ENCODE measurements around the gene CWF19L1. TPM values are rescaled to one million over a fixed set of nuclear protein-coding genes. Genes with fewer than 3 reads are reported as not detected.
A peak's percentile ranks its signal among the peaks of the same experiment; 100 is the strongest.
"Not testable (repeated sequence)": the region's sequence is repeated elsewhere in the genome, so short reads cannot be mapped to it uniquely, and the experiment has no call there.

Gene CWF19L1
- total and polyA plus RNA-seq, 2 donors (not counting 1 experiment from before 2014, with no cell fraction given) = 16.0 to 17.3 TPM

- Histone ChIP-seq H3K4me1 (ENCODE audit: control insufficient read depth, extremely low read depth, insufficient read depth, low read length) (no peaks in the 10 kb centered on the region), H3K27me3 (ENCODE audit: control insufficient read depth, insufficient read depth, low read length) (no peaks in the 10 kb centered on the region), H3K4me3 (replicated peaks in 1 of 4; ENCODE audit: control extremely low read depth in 1 of 4, insufficient read depth in 1 of 4, low read depth in 3 of 4, low read length in 4 of 4) (peak within 1 kb of the TSS; percentile 83 to 100 (median 93)), H4K20me1 (ENCODE audit: control insufficient read depth, extremely low read depth, insufficient read depth, low read length) (no peaks in the 10 kb centered on the region), H2AFZ (ENCODE audit: low read length) (peak within 1 kb of the TSS; percentile 95), H3K4me2 (ENCODE audit: extremely low read depth, insufficient read depth, low read length) (peak within 1 kb of the TSS; percentile 99), H3K36me3 (ENCODE audit: control insufficient read depth, insufficient read depth, low read length) (no peaks in the 10 kb centered on the region), H3K9me3 (ENCODE audit: control insufficient read depth, insufficient read depth, low read depth, low read length) (no peaks in the 10 kb centered on the region), H3K27ac (ENCODE audit: insufficient read depth, low read length) (peak within 1 kb of the TSS; percentile 94), H3K79me2 (ENCODE audit: control insufficient read depth, insufficient read depth, low read length) (peaks cover 42% of the 10 kb centered on the region), H3K9ac (ENCODE audit: insufficient read depth, low read length) (peak within 1 kb of the TSS; percentile 87)
- TF ChIP-seq EZH2 (IDR thresholded peaks at IDR 0.05; ENCODE audit: low read length, missing control alignments) (no peak), CTCF (conservative IDR thresholded peaks at IDR 0.05 in 1 of 2, IDR thresholded peaks at IDR 0.05 in 1 of 2; ENCODE audit: low read depth in 1 of 2, low read length in 2 of 2) (no peak)
- DNase-seq (ENCODE audit: low read depth in 2 of 2) = peak; percentile 86 to 93
Observed at GRCh38 chr10:100286051-100287033, 18.9 kb upstream of the CWF19L1 start, which contains the start of gene BLOC1S2. Gene BLOC1S2 (minus strand): TSS chr10:100286680. CDS start chr10:100286659, 21 bp downstream.

- H3K79me2 ChIP-seq (ENCODE audit: control insufficient read depth, insufficient read depth, low read length) = peaks cover 45% of the 10 kb centered on the region
- H2AFZ ChIP-seq (ENCODE audit: low read length) = not testable (repeated sequence)
- H3K27ac ChIP-seq (ENCODE audit: insufficient read depth, low read length) = peak overlapping the region; percentile 94
Observed at GRCh38 chr10:100285326-100285725, 17.9 kb upstream of the CWF19L1 start.

GRCh38 chr10:100282907-100283306, 15.5 kb upstream of the CWF19L1 start:
- H3K27me3 ChIP-seq (ENCODE audit: control insufficient read depth, insufficient read depth, low read length) = no peaks in the 10 kb centered on the region
- H3K4me1 ChIP-seq (ENCODE audit: control insufficient read depth, extremely low read depth, insufficient read depth, low read length) = no peaks in the 10 kb centered on the region
- no peak overlapping the region for H2AFZ ChIP-seq (ENCODE audit: low read length)
- H3K27ac ChIP-seq (ENCODE audit: insufficient read depth, low read length) = no peak overlapping the region
- no peaks in the 10 kb centered on the region for H4K20me1 ChIP-seq (ENCODE audit: control insufficient read depth, extremely low read depth, insufficient read depth, low read length)
- no peak overlapping the region for H3K4me2 ChIP-seq (ENCODE audit: extremely low read depth, insufficient read depth, low read length)
- no peak for TF ChIP-seq CTCF (conservative IDR thresholded peaks at IDR 0.05 in 1 of 2, IDR thresholded peaks at IDR 0.05 in 1 of 2; ENCODE audit: low read depth in 1 of 2, low read length in 2 of 2)
- TF ChIP-seq EZH2 (IDR thresholded peaks at IDR 0.05; ENCODE audit: low read length, missing control alignments) = no peak
- no peaks in the 10 kb centered on the region for H3K9me3 ChIP-seq (ENCODE audit: control insufficient read depth, insufficient read depth, low read depth, low read length)
- H3K79me2 ChIP-seq (ENCODE audit: control insufficient read depth, insufficient read depth, low read length) = peaks cover 45% of the 10 kb centered on the region
- no peak for DNase-seq (ENCODE audit: low read depth in 2 of 2)
- no peak overlapping the region for H3K9ac ChIP-seq (ENCODE audit: insufficient read depth, low read length)
- no peak overlapping the region for H3K4me3 ChIP-seq (replicated peaks in 1 of 4; ENCODE audit: control extremely low read depth in 1 of 4, insufficient read depth in 1 of 4, low read depth in 3 of 4, low read length in 4 of 4)
- H3K36me3 ChIP-seq (ENCODE audit: control insufficient read depth, insufficient read depth, low read length) = peaks cover 9% of the 10 kb centered on the region

More at GRCh38 chr10:100285326-100285725, 17.9 kb upstream of the CWF19L1 start:
- Histone ChIP-seq H3K4me2 (ENCODE audit: extremely low read depth, insufficient read depth, low read length) (peak overlapping the region; percentile 99), H3K9ac (ENCODE audit: insufficient read depth, low read length) (peak overlapping the region; percentile 87), H3K4me3 (replicated peaks in 1 of 4; ENCODE audit: control extremely low read depth in 1 of 4, insufficient read depth in 1 of 4, low read depth in 3 of 4, low read length in 4 of 4) (peak overlapping the region; percentile 83 to 100 (median 93))
- not testable (repeated sequence) for H4K20me1 ChIP-seq (ENCODE audit: control insufficient read depth, extremely low read depth, insufficient read depth, low read length); H3K27me3 ChIP-seq (ENCODE audit: control insufficient read depth, insufficient read depth, low read length); H3K4me1 ChIP-seq (ENCODE audit: control insufficient read depth, extremely low read depth, insufficient read depth, low read length); H3K9me3 ChIP-seq (ENCODE audit: control insufficient read depth, insufficient read depth, low read depth, low read length); H3K36me3 ChIP-seq (ENCODE audit: control insufficient read depth, insufficient read depth, low read length)
- peak in 1 of 2 donors; percentile 8 for DNase-seq (ENCODE audit: low read depth in 2 of 2)

GRCh38 chr10:100276971-100277370, 9.5 kb upstream of the CWF19L1 start:
- not testable (repeated sequence) for H3K27ac ChIP-seq (ENCODE audit: insufficient read depth, low read length); H3K9me3 ChIP-seq (ENCODE audit: control insufficient read depth, insufficient read depth, low read depth, low read length); DNase-seq (ENCODE audit: low read depth in 2 of 2); H3K4me1 ChIP-seq (ENCODE audit: control insufficient read depth, extremely low read depth, insufficient read depth, low read length); H3K27me3 ChIP-seq (ENCODE audit: control insufficient read depth, insufficient read depth, low read length); H3K4me2 ChIP-seq (ENCODE audit: extremely low read depth, insufficient read depth, low read length); H2AFZ ChIP-seq (ENCODE audit: low read length); H3K9ac ChIP-seq (ENCODE audit: insufficient read depth, low read length); H3K79me2 ChIP-seq (ENCODE audit: control insufficient read depth, insufficient read depth, low read length); H3K4me3 ChIP-seq (replicated peaks in 1 of 4; ENCODE audit: control extremely low read depth in 1 of 4, insufficient read depth in 1 of 4, low read depth in 3 of 4, low read length in 4 of 4); H4K20me1 ChIP-seq (ENCODE audit: control insufficient read depth, extremely low read depth, insufficient read depth, low read length)
- H3K36me3 ChIP-seq (ENCODE audit: control insufficient read depth, insufficient read depth, low read length) = peaks cover 11% of the 10 kb centered on the region
